ENCODE data around the gene PPP1R9A.

DNA sequence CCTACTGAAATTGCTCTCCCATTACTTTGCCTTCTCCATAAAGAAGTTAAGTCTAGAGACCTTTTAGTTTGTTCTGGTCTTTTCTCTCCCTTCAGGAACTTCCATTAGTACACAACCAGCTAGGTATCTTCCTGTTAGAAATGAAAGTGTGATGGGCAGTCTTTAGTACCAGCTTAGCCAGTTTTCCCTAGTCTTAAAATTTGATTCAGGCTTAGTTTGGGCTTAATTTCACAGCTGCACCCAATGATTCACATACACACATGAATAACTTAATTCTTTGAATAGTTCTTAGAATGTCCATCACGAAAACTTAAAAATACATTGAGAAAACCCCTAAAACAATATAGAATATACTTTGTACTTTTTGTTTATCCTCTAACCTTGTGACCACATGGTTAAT is 2.4 kb upstream of the PPP1R9A start:
- TF ChIP-seq, protein P1, sequence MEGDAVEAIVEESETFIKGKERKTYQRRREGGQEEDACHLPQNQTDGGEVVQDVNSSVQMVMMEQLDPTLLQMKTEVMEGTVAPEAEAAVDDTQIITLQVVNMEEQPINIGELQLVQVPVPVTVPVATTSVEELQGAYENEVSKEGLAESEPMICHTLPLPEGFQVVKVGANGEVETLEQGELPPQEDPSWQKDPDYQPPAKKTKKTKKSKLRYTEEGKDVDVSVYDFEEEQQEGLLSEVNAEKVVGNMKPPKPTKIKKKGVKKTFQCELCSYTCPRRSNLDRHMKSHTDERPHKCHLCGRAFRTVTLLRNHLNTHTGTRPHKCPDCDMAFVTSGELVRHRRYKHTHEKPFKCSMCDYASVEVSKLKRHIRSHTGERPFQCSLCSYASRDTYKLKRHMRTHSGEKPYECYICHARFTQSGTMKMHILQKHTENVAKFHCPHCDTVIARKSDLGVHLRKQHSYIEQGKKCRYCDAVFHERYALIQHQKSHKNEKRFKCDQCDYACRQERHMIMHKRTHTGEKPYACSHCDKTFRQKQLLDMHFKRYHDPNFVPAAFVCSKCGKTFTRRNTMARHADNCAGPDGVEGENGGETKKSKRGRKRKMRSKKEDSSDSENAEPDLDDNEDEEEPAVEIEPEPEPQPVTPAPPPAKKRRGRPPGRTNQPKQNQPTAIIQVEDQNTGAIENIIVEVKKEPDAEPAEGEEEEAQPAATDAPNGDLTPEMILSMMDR (IDR thresholded peaks at IDR 0.05), result no peak
- TF ChIP-seq EP300 (IDR thresholded peaks at IDR 0.05) (no peak), POLR2A (IDR thresholded peaks at IDR 0.05) (no peak)

All from tibial nerve (tissue), 4 donors.